GM21619 (cell line): Measurements from ENCODE around the gene TTLL3.
A peak's percentile ranks its signal among the peaks of the same experiment; 100 is the strongest.
"Not testable (repeated sequence)": the region's sequence is repeated elsewhere in the genome, so short reads cannot be mapped to it uniquely, and the experiment has no call there.

Experiments
- ATAC-seq: cut with Tn5 transposase; IDR thresholded peaks from one replicate; pipeline ENCODE4 v1.9.1; 2021; ENCODE audit not compliant: unreplicated experiment

Gene TTLL3

GRCh38 chr3:9809615-9810432 is at the start of gene TTLL3:
Gene TTLL3 (plus strand): TSS chr3:9810262. CDS start chr3:9810662, 400 bp downstream.
- ATAC-seq: peak; percentile 48

- no peak for ATAC-seq
These were observed 49.1 kb upstream of the TTLL3 start for GRCh38 chr3:9760779-9761505.

- ATAC-seq: no peak
These were observed 48.1 kb upstream of the TTLL3 start for GRCh38 chr3:9761919-9762318.

- no peak for ATAC-seq
These were observed 47.2 kb upstream of the TTLL3 start for GRCh38 chr3:9762871-9763270.

- ATAC-seq: no peak
These were observed 44.2 kb upstream of the TTLL3 start for GRCh38 chr3:9765865-9766264.

GRCh38 chr3:9767418-9767817 is 42.6 kb upstream of the TTLL3 start:
- no peak for ATAC-seq

- ATAC-seq: no peak
These were observed 41.8 kb upstream of the TTLL3 start for GRCh38 chr3:9768141-9768775.

- ATAC-seq: no peak
These were observed 41.0 kb upstream of the TTLL3 start for GRCh38 chr3:9769012-9769411.

- ATAC-seq: peak; percentile 84
These were observed 40.4 kb upstream of the TTLL3 start, which contains the start of gene CAMK1 for GRCh38 chr3:9769426-9770275. Gene CAMK1 (minus strand): TSS chr3:9769947. CDS start chr3:9767749, 2,198 bp downstream.

GRCh38 chr3:9770276-9770812 is 39.7 kb upstream of the TTLL3 start:
- no peak for ATAC-seq

- ATAC-seq: not testable (repeated sequence)
These were observed 39.1 kb upstream of the TTLL3 start for GRCh38 chr3:9771007-9771406.

GRCh38 chr3:9776896-9777693 is 33.0 kb upstream of the TTLL3 start:
- ATAC-seq: no peak

GRCh38 chr3:9777694-9778021 is 32.4 kb upstream of the TTLL3 start:
- no peak for ATAC-seq

- ATAC-seq: no peak
These were observed 31.7 kb upstream of the TTLL3 start for GRCh38 chr3:9778143-9779074.

GRCh38 chr3:9779075-9779593 is 30.9 kb upstream of the TTLL3 start:
- ATAC-seq: no peak

- peak; percentile 59 for ATAC-seq
These were observed 30.2 kb upstream of the TTLL3 start for GRCh38 chr3:9779721-9780457.

GRCh38 chr3:9780458-9780812 is 29.6 kb upstream of the TTLL3 start:
- ATAC-seq: no peak

- ATAC-seq: no peak
These were observed 29.2 kb upstream of the TTLL3 start for GRCh38 chr3:9780910-9781309.
